ENCODE data around the gene PARD3B.
"Not testable (repeated sequence)": the region's sequence is repeated elsewhere in the genome, so short reads cannot be mapped to it uniquely, and the experiment has no call there.

The PARD3B gene

GRCh38 chr2:205218816-205219215 is 673.5 kb downstream of the PARD3B start:
- DNase-seq = not testable (repeated sequence)

GRCh38 chr2:205220559-205220958 is 675.3 kb downstream of the PARD3B start:
- no peak for DNase-seq

GRCh38 chr2:205232086-205232485 is 686.8 kb downstream of the PARD3B start:
- no peak for DNase-seq

GRCh38 chr2:205235434-205235833 is 690.2 kb downstream of the PARD3B start:
- no peak for DNase-seq

DNA sequence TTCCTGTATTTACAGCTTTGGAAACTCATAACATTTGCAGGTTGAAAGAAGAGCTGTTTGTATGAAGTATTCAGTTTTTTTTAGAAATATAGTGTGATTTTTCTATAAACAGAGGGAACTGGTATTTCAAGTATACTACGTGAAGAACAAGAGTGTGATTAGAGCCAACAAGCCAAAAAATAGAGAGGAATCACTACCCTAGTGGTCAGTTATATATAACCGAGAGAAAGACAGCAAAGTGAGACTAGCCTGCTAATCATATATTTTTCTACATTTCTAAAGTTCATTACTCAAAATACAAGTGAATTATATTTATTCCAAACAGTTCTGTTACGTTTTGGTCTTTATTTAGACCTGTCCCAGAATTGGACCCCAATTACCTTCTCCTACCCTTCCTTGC is 692.2 kb downstream of the PARD3B start:
- no peak for DNase-seq

- DNase-seq = no peak
These were observed 699.7 kb downstream of the PARD3B start for GRCh38 chr2:205245001-205245400.

DNA sequence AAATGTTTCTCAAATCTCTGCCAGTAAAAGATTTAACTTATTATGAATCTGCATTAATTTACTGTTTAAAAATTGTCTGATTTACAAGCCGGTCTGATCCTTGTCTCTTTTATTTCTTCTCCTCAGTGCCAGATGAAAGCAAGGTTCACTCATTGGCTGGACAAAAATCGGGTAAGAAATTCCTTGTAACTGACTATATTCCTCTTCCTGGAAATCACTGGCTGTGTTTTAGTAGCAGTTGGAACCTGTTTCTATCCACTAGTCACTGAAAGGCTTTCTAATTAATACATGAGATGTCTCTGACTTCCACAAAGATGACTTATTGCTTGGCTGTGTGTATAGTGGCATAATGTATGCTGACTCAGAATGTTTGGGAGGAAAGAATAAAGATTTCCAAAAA is 700.4 kb downstream of the PARD3B start:
- DNase-seq = no peak

GRCh38 chr2:205259121-205259520 is 713.8 kb downstream of the PARD3B start:
- DNase-seq = no peak

DNA sequence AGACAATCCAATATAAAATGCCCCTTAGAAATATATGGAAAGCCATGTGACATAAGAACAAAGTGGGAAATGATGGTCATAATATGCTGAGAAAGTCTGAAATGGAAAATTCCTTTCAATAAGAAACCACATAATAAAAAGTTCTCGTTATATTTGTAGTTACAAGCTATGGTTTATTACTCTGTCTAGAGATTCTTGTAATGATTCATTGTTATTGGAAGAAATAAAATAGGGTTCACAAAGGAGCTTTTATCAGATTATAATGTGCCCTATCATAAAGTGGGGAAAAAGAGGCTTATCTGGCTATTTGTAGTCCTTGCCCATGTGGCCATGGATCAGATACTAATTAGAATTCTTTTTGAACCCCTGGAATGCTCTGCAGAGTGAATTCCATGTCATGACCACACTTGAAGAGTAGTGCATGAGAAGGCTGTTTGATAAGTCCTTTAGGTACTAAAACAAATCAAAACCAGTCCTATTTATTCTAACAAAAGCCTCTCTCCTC is 716.3 kb downstream of the PARD3B start:
- no peak for DNase-seq

DNA sequence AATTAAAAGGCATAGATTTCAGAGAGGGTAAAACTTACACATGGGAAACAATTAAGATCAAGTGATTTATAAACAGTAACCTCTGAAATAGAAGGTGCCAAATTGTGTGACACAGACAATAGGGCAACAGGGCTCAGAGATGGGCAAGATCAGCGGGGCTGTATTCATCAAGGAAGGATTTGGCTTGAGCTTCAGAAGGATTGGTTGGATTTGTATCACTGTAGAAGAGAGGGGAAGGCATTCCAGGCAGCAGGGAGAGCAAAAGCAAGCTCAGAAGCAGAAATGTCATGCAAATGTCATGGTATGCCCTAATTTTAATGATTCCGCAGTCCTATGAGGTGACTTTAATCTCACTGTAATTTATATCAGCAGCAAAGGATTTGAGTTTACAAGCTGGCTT is 722.0 kb downstream of the PARD3B start:
- DNase-seq = no peak

DNA sequence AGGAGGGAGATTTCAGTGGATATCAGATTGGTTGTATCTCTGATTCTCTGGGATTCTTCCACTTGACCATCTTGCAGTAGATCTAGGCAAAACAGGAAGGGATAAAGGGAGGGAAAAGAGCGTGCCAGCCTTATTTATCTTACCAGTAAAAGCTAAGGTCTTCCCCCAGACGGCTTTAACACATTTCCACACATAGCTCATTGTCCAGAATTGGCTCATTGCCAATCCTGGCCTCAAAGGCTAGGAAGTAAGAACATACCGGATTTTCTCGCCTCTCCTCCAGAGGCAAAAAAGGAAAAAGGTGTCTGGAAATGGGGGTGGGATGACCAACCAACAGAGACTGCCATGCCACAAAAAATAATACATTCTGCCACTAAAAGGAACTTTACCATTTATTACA is 725.4 kb downstream of the PARD3B start:
- no peak for DNase-seq

GRCh38 chr2:205273148-205273547 is 727.9 kb downstream of the PARD3B start:
- DNase-seq = no peak

DNA sequence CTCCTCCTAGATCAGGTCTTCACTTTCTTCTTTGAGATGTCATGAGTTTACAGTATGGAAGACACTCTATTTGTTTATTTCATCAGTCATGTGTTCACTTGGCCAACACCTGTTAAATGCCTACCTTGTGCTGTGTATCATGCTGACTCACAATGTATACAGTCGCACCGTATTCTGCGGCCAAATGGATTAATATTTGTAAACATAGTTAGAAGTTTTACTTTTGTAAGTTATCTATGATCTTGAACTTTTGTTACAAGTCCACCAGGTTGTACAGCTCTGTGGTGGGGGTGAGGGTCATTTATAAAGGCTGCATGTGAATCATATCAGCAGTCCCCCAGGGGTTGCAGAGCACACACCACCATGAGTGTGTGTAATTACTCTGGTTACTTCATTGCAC is 728.4 kb downstream of the PARD3B start:
- DNase-seq = no peak

DNA sequence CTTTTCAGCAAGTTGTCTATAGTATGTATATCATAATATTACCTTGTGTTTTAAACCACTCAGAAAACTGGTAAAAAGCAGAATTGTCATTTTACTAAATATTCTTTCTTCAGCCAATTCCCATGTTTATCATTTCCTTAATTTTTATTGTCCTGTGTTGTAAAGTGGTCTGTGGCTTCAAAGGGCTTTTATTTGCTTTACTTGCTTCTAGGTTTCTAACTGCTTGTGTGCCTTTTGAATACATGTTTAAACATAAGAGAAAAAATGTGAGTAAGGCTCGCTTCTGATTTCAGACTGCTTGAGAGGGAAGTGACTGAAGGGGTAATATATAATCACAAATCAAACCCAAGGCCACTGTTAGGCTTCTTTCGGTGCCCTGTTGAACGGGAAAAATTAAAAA is 729.5 kb downstream of the PARD3B start:
- no peak for DNase-seq

DNA sequence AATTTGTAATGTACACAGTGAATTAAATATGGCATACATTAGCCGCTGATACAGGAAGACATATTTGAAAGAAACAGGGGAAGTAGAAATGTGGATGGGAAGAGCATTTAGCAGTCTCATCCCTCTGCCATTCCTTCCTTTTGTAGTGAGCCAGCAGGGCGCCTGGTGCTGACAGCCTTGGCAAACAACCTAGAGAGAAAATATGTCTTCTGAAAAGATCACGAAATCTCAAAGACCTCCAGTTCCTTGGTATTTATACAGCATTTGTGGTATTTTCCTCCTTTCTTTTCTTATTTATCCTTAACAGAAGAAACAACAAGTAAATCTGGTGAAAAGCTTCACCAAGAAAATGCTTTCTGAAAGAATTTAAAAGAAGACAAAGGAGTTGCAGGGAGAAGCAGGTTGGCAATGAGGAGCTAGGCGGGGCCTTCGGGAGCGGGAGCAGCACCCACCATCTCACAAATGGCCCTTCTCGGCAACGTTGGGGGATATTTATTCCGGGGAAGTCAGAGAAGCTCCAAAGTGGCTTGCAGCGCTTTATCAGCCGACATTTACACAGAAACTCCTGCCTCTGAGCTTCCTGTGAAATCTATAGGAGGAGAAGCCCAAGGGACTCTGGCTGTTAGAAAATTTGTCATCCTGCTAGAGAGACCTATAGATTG is 731.0 kb downstream of the PARD3B start:
- DNase-seq = no peak

- DNase-seq = no peak
These were observed 735.4 kb downstream of the PARD3B start for GRCh38 chr2:205280596-205281236.

GRCh38 chr2:205283736-205284270 is 738.5 kb downstream of the PARD3B start:
- DNase-seq = no peak

DNA sequence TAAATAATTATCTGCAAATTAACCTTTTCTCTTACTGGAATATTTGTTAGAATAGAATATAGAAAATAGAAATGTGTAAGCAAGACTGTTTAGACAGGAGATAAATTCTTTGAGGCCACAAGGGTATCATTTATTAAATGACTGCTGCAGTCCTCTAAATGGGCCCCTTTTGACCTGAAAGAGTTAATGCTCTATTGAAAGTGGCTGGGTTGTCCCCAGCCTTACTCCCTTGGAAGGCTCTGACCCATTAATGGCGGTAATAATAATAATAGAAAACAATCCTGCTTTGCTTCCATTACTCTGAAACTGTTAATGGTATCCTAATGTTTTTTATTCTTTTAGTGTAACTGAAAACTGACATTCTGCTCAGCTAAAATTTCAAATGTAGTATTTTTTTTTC is 739.1 kb downstream of the PARD3B start:
- DNase-seq = no peak

DNA sequence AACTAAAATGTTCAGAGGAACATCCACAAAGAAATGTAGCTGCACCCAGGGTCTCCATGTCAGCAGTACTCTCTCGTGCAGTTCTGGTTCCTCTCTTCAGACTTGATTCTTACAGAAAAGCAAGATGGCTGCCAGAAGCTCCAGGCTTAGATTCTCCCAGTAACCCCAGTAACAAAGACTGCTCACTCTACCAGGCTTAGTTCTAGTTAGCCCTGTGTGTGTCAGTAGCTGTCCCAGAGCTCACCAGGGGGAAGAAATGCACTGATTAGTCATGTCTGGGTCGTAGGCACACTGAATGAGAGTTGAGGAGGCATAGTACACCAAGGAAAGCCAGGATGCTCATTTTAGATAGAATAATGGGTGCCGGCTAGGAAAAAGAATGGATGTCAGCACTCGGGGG is 742.0 kb downstream of the PARD3B start:
- no peak for DNase-seq

DNA sequence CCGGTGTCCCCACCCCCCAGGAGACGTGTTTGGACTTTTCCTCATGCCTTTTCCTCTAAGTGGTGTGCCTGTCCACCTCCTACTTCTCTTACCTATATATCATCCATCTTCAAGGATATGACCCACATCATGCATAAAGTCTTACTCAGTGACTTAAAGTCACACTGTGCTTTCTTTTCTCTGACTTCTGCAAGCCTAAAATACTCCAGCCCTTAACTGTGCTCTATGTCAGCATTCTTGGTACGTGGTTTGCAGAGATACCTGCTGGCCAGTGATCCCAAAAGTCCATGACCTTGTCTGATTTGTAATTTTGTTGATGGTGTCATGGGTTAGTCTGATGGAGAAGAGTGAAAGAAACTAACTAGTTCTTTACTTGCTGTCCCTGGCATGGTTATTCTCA is 743.4 kb downstream of the PARD3B start:
- DNase-seq = no peak

- no peak for DNase-seq
These were observed 745.0 kb downstream of the PARD3B start for GRCh38 chr2:205290299-205290698.

- no peak for DNase-seq
These were observed 747.5 kb downstream of the PARD3B start for GRCh38 chr2:205292665-205293295.

DNA sequence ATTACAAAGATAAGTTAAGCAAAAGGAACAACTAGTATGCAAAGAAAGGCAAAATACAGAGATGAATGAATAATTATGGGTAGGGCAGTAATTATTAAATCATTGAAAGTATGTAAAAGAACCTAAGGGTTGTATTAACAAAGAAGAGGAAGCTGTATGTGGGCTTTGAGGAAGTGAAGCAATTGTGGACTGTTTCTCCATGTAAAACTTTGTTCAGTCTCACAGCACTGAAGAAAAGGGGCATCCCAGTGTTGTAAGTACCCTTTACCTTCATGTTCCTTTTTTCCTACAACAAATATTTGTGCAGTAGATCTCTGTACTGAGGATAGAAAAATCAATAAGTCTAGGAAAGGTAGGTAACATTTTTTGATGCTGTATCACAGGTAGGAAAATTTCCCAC is 748.3 kb downstream of the PARD3B start:
- no peak for DNase-seq

GRCh38 chr2:205296959-205297358 is 751.7 kb downstream of the PARD3B start:
- no peak for DNase-seq

Data from DMS 273 treated with DMSO at 0.1 percent for 48 hours (cell line).